GM19455 (cell line): Measurements from ENCODE around the gene TRAF3IP1.

Source experiments
- ATAC-seq: cut with Tn5 transposase; IDR thresholded peaks from one replicate; pipeline ENCODE4 v1.9.1; 2021; ENCODE audit not compliant: unreplicated experiment

TRAF3IP1 gene

GRCh38 chr2:238378230-238379095 lies 58.1 kb downstream of the TRAF3IP1 start:
- ATAC-seq: no peak

- ATAC-seq: no peak
Measured at GRCh38 chr2:238379096-238379810, 58.9 kb downstream of the TRAF3IP1 start.

GRCh38 chr2:238380336-238380735 lies 60.0 kb downstream of the TRAF3IP1 start:
- ATAC-seq: no peak

GRCh38 chr2:238380785-238381184 lies 60.5 kb downstream of the TRAF3IP1 start:
- ATAC-seq: no peak

- no peak for ATAC-seq
Measured at GRCh38 chr2:238381341-238382115, 61.2 kb downstream of the TRAF3IP1 start.

GRCh38 chr2:238382381-238382781 lies 62.1 kb downstream of the TRAF3IP1 start:
- no peak for ATAC-seq

- ATAC-seq: no peak
Measured at GRCh38 chr2:238383135-238383534, 62.8 kb downstream of the TRAF3IP1 start.

GRCh38 chr2:238383743-238384380 lies 63.5 kb downstream of the TRAF3IP1 start:
- no peak for ATAC-seq

- no peak for ATAC-seq
Measured at GRCh38 chr2:238387332-238387731, 67.0 kb downstream of the TRAF3IP1 start.

- ATAC-seq: no peak
Measured at GRCh38 chr2:238388794-238389193, 68.5 kb downstream of the TRAF3IP1 start.

- ATAC-seq: no peak
Measured at GRCh38 chr2:238389988-238390589, 69.8 kb downstream of the TRAF3IP1 start.

GRCh38 chr2:238391042-238391689 lies 70.8 kb downstream of the TRAF3IP1 start:
- ATAC-seq: no peak

GRCh38 chr2:238396663-238397062 lies 76.3 kb downstream of the TRAF3IP1 start:
- no peak for ATAC-seq

- ATAC-seq: no peak
Measured at GRCh38 chr2:238397356-238397755, 77.0 kb downstream of the TRAF3IP1 start.

GRCh38 chr2:238398577-238398976 lies 78.3 kb downstream of the TRAF3IP1 start:
- ATAC-seq: no peak

GRCh38 chr2:238399094-238399493 lies 78.8 kb downstream of the TRAF3IP1 start:
- ATAC-seq: no peak

GRCh38 chr2:238401551-238401950 lies 81.2 kb downstream of the TRAF3IP1 start:
- ATAC-seq: no peak

- ATAC-seq: no peak
Measured at GRCh38 chr2:238403632-238404405, 83.5 kb downstream of the TRAF3IP1 start.
